Stimulated activated CD4-positive, alpha-beta T cell treated with anti-CD3 and anti-CD28 coated beads, TNF-alpha, amount 100 ng/mL, for 4 hours (primary cell): ENCODE results near the gene PPP2R5A.
A peak's percentile ranks its signal among the peaks of the same experiment; 100 is the strongest.
"Not testable (repeated sequence)": the region's sequence is repeated elsewhere in the genome, so short reads cannot be mapped to it uniquely, and the experiment has no call there.

ENCODE experiments used
- DNase-seq, 3 experiments: peaks; one replicate each; pipeline ENCODE4 v3.0.0-alpha.2; 2020; ENCODE audit warnings: low read depth in 3 of 3

The PPP2R5A gene

DNA sequence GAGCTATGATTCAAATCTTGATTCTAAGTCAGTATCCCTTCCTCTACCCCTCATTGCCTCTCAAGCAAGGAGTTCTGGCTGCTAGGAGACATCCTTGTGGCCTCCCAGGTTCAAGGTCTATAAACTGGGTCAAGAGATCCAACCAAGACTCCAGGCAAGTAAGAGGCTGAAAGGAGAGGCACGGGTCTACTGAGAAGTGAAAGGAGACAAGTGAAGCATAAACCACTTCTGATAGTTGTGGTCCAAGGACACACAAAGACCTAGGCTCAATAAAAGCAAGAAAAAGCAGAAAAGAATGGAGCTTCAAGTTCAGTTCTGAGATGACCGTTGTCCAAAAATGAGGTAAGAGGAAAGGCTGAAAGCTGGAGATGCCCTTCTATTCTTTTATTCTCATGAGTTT lies 17.8 kb upstream of the PPP2R5A start:
- no peak for DNase-seq

DNA sequence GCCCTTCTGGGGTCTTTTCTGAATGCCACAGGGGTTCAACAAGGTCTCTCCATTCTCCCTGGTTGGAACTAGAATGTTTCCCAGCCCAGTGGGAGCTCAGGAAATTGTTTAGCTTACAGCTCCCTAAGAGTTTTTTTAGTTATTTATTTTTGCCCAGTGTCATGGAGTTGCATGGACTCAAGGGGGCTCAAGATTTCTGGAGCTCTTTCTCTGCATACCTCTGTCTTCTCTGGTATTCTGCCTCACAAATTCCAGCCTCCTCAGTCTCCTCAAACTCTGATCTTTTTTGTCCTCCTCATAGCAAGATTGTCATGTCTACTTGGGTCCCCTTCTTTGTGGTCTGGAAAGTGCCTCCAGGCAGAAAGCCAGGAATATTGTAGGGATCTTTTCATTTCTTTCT lies 15.9 kb upstream of the PPP2R5A start:
- no peak for DNase-seq

DNA sequence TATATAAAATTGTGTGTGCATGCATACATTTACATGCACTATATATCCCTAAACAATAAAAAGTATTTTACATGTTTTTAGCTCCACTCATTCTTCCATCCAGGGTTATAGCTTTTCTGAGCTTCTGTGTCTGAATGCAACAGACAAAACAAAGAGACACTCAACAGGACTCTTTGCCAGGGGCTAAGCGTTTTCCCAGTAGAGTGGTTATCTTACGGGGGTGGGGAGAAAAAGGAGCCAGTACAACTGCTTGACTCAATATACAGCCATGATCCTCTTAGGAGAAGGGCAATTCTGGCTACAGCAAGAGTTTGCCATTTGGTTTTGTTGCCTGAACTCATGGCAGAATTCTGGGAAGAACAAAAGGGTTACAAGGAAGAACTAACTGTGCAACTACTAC lies 14.6 kb upstream of the PPP2R5A start:
- DNase-seq, result no peak

DNA sequence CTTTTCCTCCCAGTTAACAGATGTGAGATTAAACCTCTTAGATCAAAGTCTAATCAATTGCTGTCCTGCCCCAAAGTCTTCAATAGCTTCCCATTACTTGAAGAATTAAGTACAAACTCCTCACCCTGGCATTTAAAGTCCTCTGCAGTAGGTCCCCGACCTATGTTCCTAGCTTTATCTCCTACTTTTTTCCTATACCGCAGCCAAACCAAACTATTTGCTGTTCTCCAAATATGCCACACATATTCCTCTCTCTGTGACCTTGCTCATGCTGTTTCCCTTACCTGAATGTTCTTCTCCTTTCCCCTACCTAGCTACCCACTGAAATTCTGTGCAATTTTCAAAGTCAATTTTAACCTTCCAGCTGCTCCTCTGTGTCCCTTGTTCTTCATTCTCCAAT lies 14.0 kb upstream of the PPP2R5A start:
- DNase-seq, result no peak

DNA sequence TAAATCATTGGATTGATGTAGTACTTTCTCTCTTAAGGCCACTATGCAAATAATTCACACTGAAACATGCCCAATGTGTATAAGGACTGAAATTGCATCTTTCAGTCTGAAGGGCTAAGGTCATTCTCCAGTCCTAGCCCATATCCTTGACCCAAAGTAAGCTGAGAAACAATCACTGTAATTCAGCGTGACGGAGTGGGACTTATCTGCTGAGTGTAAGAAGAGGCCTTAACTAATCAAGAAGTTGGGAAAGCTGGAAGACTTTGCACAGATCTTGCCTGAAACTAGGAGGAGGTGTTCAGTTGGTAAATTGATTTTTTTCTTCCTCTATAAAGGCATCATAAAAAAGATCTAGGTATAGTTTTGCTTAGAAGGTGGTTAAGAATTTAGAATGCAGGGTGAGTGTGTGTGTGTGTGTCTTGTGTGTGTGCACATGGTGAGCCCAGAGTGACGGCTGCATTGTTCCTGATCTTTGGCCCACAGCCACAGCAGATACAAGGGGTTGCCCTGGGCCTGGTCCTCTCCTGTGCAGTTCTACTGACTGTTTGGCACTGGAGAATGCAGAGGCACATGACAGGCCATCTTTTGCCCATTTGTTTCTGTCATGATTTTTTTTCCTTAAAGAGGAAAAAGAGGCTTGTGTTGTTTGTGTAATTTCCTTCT lies 13.3 kb upstream of the PPP2R5A start:
- no peak for DNase-seq

DNA sequence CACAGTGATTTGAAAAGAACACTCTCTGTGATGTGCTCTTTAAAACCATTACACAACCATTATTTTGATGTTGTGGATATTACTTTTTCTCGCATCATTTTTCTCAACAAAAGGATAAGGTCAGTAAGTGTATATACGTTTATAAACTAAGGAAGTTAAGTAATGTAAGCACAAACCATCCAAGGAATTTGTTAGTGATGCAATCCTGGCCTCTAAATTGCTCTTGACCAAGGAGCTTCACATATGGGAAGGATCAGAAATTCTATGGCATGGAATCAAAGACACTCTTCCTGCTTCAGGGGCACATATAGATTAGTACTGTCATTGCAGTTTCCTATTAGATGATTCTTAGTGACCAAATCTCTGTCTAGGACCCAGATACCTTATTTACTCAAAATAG lies 3.6 kb upstream of the PPP2R5A start:
- DNase-seq, result no peak

DNA sequence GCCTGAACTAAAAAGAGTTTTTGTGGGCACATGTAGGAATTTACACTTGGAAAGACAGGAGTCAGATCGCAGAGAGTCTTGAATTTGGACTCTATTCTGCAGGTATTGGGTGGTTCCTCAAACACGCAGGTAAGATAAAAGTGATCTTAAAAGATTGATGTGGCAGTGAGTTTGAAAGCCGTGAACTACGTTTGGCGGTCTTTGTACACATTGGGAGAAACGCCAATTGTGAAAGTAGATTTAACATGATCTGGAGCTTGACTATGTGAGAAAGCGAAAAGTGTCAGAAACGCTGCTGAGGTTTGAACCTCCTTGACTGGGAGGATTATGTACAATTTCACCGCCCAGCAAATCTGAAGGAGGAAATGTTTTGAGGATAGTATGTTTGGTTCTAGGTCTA lies 1.5 kb upstream of the PPP2R5A start:
- no peak for DNase-seq

DNA sequence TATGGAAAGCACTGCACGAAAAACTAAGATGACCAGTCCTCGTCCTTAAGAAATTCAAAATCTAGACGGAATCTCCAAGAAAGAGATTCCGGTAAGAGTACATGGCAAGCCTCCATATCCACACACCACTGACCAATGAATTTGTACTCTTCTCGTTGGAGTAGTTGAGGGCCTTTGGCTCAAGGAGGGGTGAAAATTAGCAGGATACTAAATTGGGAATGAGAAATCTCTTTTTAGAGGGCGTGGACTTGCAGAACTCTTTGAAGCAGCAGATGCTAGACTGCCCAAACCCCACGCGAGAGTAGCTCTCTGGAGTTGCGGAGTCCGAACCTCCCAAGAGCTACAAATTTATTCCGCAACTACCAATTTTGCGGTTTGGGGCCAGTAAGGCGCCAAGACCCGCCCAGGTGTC lies 872 bp upstream of the PPP2R5A start:
- DNase-seq, result no peak

DNA sequence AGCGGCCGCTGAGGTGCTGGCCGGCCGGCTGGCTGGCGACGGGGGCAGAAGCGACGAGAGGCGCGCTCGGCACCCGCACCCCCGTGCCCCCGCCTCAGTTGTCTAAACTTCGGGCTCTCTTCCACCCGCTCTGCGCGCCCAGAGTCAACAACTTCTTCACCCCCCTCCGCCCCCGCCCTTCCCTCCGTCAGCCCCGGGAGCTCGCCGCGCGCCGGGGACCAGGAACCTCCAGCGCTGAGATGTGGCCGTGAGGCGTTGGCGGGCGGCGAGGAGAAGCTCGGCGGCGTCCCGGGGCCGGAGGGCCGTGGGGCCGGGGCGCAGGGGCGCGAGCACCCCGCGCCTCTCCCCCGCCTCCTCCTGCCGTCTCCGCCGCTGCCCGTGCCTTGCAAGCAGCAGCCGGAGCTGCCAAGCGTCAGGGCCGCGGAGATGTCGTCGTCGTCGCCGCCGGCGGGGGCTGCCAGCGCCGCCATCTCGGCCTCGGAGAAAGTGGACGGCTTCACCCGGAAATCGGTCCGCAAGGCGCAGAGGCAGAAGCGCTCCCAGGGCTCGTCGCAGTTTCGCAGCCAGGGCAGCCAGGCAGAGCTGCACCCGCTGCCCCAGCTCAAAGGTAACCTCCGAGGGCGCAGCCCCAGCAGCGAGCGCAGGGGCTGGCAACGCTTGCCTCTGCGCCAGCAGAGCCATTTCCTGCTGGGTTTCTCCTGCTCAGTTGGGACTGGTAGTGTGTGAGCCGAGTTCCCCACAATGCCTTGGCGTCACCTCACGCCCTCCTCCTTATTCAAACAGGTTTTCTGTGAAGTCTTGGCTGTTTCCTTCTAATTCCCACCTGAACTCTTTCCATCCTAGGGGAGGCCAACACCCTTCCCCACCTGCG lies 710 bp downstream of the PPP2R5A start:
- DNase-seq, result peak; percentile 45 to 63 (median 61)

DNA sequence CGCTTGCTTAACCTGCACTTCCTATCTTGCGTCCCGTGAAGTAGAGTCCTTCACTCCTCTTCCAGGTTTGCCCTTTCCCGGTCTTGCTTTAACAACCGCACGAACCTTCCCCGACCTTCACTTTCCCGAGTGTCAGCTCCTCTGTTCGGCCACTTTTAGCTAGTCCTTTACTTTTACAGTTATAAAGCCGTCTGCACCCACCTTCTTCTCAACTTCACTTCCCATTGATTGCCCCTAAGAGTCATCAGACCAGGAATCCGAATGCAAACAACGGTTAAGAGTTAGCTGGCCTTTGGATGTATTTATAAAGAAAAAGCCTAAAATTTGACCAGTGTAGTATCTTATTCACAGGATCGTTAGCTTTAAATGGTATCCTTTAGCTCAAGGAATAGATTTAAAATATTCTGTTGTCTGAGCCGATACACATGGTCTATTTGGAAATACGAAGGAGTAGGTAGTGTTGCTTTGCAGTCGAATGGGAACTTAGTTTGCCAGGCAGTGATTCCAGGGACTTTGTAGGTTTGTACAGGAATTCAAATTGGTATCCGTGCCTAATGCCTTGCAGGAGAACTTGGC lies 1.4 kb downstream of the PPP2R5A start:
- no peak for DNase-seq

DNA sequence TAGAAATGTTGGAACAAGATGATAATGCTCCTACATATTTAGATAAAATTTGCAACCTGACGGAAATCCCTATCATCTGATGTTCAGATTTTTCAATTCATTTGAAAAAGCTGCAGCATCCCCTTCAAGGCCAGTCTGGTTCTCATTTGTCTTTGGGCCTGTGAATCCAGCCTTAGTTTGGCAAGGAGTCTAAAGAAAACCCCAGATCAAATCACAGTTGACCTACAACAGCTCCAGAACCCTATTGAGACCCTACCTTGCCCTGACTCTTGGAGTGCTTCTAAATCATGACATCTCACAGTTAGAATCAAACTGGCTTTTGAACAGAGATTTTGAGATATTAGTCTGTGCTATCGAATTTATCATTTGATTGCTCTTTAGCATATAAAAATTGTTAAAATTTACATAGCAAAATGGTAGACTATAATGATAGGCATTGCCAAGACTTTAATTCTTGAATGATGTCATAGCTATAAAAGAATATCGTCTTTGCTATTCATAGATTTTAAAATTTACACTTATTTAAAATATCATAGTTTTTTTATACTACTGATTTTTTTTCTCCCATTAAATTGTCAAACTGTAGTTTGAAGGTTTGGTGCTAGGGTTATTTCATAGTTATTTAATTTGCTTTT lies 2.2 kb downstream of the PPP2R5A start:
- no peak for DNase-seq

DNA sequence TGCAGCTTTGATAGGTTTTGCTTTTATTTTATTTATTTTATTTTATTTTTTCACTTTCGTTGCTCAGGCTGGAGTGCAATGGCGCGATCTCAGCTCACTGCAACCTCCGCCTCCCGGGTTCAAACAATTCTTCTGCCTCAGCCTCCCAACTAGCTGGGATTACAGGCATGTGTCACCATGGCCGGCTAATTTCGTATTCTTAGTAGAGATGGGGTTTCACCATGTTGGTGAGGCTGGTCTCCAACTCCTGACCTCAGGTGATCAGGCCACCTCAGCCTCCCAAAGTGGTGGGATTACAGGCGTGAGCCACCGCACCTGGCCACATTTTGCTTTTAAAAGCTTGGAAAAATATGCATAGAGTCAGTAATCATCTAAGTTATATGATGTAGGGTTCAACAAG lies 2.8 kb downstream of the PPP2R5A start:
- DNase-seq, result not testable (repeated sequence)

DNA sequence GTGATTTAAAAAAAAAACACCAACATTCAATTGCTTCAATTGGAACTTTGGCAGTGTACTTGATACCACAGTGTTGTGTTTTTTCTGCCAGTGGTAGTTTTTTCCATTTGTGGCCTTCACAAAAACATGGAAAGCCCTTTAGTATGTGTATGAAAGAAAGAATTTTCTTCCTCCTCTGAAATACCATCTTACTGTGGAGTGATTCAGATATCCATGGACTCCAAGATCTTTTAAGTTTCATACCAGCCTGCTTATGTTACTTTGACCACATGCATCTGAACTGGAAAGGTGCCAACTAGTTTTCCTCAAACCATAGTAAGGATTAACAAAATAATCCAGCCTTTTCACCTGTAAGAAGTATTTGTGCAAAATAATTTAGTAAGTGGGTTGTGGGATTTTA lies 3.4 kb downstream of the PPP2R5A start:
- no peak for DNase-seq

DNA sequence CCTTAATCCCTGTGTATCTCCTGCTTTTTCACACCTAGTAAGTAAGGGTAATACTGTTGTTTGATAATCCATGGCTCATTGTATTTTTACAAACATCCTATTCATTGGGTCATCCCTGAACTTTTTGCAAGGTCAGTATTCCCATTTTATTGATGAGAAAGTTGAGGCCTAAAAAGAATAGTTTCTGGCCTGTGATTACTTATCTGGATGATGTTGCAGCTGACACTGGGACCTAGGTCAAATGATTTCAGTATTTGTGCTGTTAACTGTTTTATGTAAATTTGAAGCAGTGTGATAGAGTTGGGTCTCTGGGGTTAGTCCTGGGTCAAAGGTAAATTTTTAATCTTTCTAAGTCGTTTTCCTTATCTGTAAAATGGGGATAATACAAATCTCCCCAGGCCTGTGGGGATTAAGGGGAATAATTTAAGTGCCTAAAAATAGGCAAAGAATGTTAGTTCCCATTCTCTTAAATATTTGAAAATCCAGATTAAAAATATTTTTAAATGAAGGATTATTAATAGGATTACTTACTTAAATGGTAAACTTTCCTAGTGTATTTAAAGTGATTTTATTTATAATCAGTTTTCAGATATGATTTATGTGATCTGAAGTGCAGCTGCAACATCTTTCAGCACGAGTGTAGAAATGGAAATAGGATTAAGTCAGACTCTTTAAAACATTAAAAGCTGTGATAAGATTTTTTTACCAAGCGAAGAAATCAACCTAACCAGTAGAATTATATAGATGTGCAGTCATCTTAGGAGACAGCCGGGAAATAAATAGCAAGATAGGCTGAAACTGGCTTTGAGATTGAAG lies 4.3 kb downstream of the PPP2R5A start:
- DNase-seq, result no peak

DNA sequence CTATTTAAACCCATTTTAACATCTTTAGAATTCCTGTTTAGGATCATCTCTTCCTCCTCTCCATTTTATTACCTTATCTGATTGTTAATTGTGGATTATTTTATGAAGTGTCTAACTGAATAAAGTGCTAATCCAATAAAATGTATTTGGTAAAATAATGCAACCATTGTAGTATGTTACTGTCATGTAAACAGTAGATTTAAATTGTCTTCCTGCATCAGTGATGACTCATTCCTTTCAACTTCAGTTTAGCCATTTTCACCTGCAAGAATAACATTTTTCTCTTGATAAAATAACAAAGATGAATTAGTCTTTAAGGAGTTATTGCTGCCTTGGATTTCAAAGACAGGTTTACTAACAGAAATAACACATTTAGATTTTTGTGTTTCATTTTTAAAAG lies 5.4 kb downstream of the PPP2R5A start:
- DNase-seq, result no peak

DNA sequence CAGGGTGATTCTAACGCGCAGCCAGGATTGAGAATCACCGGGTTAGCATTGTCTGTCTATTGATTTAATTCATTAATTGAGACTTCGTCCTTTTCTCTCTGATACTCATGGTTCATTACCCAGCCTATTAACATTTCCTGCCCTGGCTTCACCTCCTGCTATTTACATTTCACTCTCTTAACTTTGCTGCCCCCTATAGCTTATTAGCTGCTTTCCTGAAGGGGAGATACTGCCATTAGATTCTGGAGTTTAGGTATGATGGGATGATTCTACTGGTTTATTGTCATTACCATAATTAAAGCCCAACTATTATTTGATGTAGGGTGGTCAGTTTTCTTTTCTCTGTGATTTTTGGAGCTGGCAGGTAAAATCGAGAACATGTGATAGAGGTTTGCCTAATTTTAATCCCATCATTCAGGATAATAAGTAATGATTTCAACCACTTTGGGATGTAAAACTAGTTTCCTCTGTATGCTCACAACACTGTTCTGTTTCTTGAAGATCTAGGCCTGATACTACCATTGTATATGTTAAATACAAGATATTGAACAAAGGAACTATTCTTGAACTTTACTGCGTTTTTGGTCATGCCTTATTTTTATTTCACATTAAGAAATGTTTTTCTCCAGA lies 6.4 kb downstream of the PPP2R5A start:
- DNase-seq, result no peak

DNA sequence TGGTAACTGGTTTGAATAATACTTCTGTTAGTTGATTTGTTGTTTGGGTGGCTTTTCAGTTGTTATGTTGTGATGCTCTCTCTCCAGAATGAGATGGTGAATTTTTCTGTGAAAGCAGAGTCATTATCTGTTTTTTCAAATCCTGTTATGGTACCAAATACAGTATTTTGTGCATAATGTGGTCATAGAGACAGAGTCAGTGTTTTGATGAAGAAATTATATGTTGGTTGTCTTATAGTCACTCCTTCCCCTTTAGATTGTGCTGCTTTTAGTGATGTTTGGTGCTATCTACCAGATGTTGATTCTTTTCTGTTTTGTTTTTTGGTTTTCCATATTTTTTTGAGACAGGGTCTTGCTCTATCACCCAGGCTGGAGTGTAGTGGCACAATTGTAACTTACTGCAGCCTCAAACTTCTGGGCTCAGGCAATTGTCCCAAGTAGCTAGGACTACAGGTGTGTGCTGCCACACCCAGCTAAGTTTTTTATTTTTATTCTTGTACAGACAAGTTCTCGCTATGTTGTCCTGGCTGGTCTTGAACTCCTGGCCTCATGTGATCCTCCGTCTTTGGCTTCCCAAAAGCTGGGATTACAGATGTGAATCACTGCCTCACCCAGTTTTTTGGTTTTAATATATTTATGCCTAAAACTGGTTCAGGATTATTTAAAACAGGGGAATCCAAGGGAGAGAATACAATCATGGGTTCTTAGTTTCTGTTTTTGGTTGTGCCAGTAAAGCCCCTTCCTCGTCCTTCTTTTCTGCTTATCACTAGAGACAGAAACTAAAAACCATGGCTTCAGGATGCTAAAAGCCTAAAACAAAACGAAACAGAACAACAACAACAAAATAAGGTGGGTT lies 7.3 kb downstream of the PPP2R5A start:
- DNase-seq, result no peak

DNA sequence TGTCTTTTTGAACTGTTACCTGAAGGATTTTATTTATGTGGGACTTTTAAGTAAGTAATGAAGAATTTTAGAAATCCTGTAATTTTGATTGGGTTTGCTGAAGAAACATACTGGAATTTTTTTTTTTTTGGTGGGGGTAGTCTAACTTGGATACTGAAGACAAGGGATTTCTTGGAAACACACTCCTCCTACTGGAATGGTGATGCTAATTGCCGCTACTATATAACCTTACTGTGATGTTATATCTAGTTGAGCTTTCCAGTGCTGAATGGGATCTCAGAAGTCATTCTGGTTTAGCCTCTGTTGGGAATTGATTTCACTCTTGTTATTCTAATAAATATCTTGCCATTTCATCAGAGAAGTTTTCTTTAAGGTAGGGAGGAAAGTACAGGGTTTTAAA lies 8.4 kb downstream of the PPP2R5A start:
- DNase-seq, result no peak

DNA sequence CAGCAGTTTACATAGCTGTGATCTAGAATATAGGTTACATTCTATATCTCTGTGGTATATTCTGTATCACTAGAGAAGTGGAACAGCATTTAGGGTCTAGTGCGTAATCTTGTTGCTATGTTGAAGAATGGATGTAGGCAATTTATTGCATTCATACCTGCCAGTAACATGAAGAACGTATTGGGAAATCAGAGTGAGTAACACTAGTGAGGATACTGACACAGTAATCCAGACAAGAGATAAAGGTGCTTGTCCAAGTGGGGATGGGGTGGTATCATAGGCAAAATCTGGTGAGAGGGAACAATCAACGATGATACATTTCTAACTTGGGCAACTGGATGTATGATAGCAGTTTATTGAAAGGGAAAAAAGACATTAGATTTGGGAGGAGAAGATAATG lies 9.8 kb downstream of the PPP2R5A start:
- DNase-seq, result no peak

DNA sequence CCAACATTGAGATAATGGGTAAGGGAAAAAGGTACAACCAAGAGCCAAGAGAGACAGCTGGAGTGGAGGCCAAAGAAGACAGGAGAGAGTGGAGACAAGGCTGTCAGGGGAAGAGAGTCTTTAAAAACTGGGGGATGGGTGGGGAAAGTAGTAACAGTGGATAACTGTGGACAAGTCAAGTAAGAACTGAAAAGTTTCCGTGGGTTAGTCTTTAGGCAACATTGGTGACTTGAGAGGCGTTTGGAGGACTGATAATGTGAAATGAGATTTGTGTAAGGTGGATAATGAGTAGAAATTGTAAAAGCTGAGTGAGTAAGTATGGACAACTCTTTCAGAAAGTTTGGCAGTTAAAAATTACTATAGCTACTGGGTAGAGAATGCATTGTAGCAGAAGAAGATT lies 10.4 kb downstream of the PPP2R5A start:
- DNase-seq, result no peak
